Astrocyte (in vitro differentiated cells and primary cell): ENCODE measurements around the gene DGKZ. TPM values are rescaled to one million over a fixed set of nuclear protein-coding genes. Genes with fewer than 3 reads are reported as not detected.

Source experiments
- DNase-seq: peaks from one replicate; pipeline ENCODE4 v3.0.0-alpha.2; 2010; ENCODE audit warnings: low read depth
- FAIRE-seq: peaks from 2 replicates; lab custom pipeline; 2011; peaks lifted over from hg19 to GRCh38; lab: Jason Lieb, UNC
- H2AFZ ChIP-seq: 2 replicates; pipeline ENCODE4 v1.6.0; 2012; ENCODE audit warnings: low read depth, low read length, inconsistent platforms
- H3K27ac ChIP-seq: 2 replicates; pipeline ENCODE4 v1.5.1; 2011; ENCODE audit warnings: low read depth, low read length, inconsistent platforms
- H3K27me3 ChIP-seq: 2 replicates; pipeline ENCODE4 v1.6.0; 2011; ENCODE audit warnings: low read length, inconsistent platforms; ENCODE audit not compliant: insufficient read depth
- H3K36me3 ChIP-seq: 2 replicates; pipeline ENCODE4 v1.5.1; 2011; ENCODE audit warnings: low read length, inconsistent platforms; ENCODE audit not compliant: insufficient read depth
- H3K4me1 ChIP-seq: 2 replicates; pipeline ENCODE4 v1.5.1; 2011; ENCODE audit warnings: low read length, inconsistent platforms; ENCODE audit not compliant: insufficient read depth
- H3K4me2 ChIP-seq: 2 replicates; pipeline ENCODE4 v1.6.0; 2012; ENCODE audit warnings: low read length, inconsistent platforms
- H3K4me3 ChIP-seq: 2 replicates; pipeline ENCODE4 v1.5.1; 2011; ENCODE audit warnings: low read depth, mild to moderate bottlenecking, low read length, inconsistent platforms; ENCODE audit not compliant: insufficient read depth
- H3K79me2 ChIP-seq: 2 replicates; pipeline ENCODE4 v1.6.0; 2012; ENCODE audit warnings: mild to moderate bottlenecking, low read length, inconsistent platforms; ENCODE audit not compliant: insufficient read depth
- H3K9ac ChIP-seq: 2 replicates; pipeline ENCODE4 v1.6.0; 2012; ENCODE audit warnings: mild to moderate bottlenecking, low read length, inconsistent platforms
- H3K9me3 ChIP-seq: 2 replicates; pipeline ENCODE4 v1.5.1; 2012; ENCODE audit warnings: low read depth, mild to moderate bottlenecking, low read length, inconsistent platforms; ENCODE audit not compliant: insufficient read depth
- H4K20me1 ChIP-seq: 2 replicates; pipeline ENCODE4 v1.6.0; 2012; ENCODE audit warnings: low read length, inconsistent platforms; ENCODE audit not compliant: insufficient read depth
- H3K27ac Mint-ChIP-seq: one replicate; pipeline ENCODE4 v1.8.0; 2021; ENCODE audit warnings: mild to moderate bottlenecking, mixed read lengths; ENCODE audit not compliant: unreplicated experiment
- H3K27me3 Mint-ChIP-seq: one replicate; pipeline ENCODE4 v1.8.0; 2021; ENCODE audit warnings: low read depth, mixed read lengths; ENCODE audit not compliant: unreplicated experiment
- H3K36me3 Mint-ChIP-seq: one replicate; pipeline ENCODE4 v1.8.0; 2021; ENCODE audit warnings: low read depth, mixed read lengths; ENCODE audit not compliant: unreplicated experiment
- H3K4me1 Mint-ChIP-seq: one replicate; pipeline ENCODE4 v1.8.0; 2021; ENCODE audit warnings: low read depth, mixed read lengths; ENCODE audit not compliant: unreplicated experiment
- H3K4me3 Mint-ChIP-seq: one replicate; pipeline ENCODE4 v1.8.0; 2021; ENCODE audit warnings: mild to moderate bottlenecking, moderate library complexity, mixed read lengths; ENCODE audit not compliant: unreplicated experiment
- H3K9me3 Mint-ChIP-seq: one replicate; pipeline ENCODE4 v1.8.0; 2021; ENCODE audit warnings: mild to moderate bottlenecking, mixed read lengths; ENCODE audit not compliant: unreplicated experiment
- EZH2 ChIP-seq: IDR thresholded peaks from 2 replicates; pipeline ENCODE4 v1.6.1; 2012; ENCODE audit warnings: mild to moderate bottlenecking, low read length, inconsistent platforms; ENCODE audit not compliant: insufficient read depth
- total RNA-seq: library from RNA; stranded (reverse); gene quantifications from 2 replicates; pipeline ENCODE4 v1.2.1, GENCODE V29; 2021
- TF ChIP-seq, protein P1 (sequence below): IDR thresholded peaks from 2 replicates; pipeline ENCODE4 v1.5.1; 2011; ENCODE audit warnings: low read depth, mild to moderate bottlenecking, inconsistent platforms, low read length, moderate library complexity; ENCODE audit not compliant: insufficient read depth

Gene DGKZ
- total RNA-seq, 1 donor from 2014 or later = 59.3 TPM

DNA sequence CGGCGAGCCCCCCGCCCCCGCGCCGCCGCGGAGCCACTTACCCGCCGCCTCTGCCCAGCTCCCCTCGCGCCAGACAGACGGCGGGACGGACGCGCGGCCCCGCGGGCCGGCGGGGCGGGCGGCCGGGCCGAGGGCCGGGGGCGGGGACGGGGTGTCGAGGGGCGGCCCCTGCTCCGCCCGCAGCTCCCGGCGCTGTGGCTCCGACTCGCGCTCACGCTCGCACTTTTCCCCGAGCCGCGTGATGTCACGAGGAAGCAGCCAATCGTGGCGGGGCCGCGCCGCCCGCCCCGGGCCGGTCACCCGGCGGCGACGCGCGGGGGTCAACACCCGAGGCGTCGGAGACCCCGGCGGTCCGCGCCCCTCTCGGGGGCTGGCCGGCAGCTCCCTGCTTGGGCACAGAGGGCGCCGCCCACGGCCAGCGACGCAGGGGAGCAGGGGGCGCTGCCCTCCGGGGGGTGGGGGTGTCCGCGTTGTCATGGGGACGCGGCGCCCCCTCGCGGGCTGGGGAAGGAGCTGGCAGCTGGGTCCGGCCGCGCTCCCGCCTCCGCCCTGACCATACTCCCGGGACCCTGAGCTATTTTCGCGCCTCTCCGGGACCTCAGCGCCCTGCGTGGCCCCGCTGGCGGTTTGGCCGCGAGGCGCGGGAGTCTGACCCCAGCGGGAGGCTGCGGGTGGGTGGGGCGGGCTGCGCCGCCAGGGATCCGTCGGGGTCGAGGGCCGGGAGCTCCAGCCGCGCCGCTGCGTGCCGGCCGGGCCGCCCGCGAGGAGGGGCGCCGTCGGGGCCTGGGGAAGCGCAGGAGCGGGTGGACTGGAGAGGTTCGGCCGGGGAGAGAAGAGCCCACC is 44.5 kb downstream of the DGKZ start, which contains the start of gene CHRM4:
TSS of gene CHRM4 (minus strand) at position 199 of the 843 bp plus-strand sequence. CDS start 5,219 bp downstream, outside the sequence.
- no peak for DNase-seq
- H3K9ac ChIP-seq = no peak within 1 kb of the TSS
- H3K4me3 Mint-ChIP-seq = peak within 1 kb of the TSS; percentile 83
- H3K36me3 ChIP-seq = peaks cover 4% of the 10 kb centered on the region
- TF ChIP-seq, protein P1, sequence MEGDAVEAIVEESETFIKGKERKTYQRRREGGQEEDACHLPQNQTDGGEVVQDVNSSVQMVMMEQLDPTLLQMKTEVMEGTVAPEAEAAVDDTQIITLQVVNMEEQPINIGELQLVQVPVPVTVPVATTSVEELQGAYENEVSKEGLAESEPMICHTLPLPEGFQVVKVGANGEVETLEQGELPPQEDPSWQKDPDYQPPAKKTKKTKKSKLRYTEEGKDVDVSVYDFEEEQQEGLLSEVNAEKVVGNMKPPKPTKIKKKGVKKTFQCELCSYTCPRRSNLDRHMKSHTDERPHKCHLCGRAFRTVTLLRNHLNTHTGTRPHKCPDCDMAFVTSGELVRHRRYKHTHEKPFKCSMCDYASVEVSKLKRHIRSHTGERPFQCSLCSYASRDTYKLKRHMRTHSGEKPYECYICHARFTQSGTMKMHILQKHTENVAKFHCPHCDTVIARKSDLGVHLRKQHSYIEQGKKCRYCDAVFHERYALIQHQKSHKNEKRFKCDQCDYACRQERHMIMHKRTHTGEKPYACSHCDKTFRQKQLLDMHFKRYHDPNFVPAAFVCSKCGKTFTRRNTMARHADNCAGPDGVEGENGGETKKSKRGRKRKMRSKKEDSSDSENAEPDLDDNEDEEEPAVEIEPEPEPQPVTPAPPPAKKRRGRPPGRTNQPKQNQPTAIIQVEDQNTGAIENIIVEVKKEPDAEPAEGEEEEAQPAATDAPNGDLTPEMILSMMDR = no peak
- TF ChIP-seq EZH2 = peak; percentile 79
- H3K4me1 ChIP-seq = peaks cover 16% of the 10 kb centered on the region
- H3K4me1 Mint-ChIP-seq = no peaks in the 10 kb centered on the region
- H3K79me2 ChIP-seq = no peaks in the 10 kb centered on the region
- H3K27me3 Mint-ChIP-seq = peaks cover 22% of the 10 kb centered on the region
- H3K9me3 ChIP-seq = no peaks in the 10 kb centered on the region
- no peak within 1 kb of the TSS for H3K27ac Mint-ChIP-seq
- no peak within 1 kb of the TSS for H3K27ac ChIP-seq
- H4K20me1 ChIP-seq = peaks cover 42% of the 10 kb centered on the region
- H3K9me3 Mint-ChIP-seq = no peaks in the 10 kb centered on the region
- peak within 1 kb of the TSS; percentile 46 for H3K4me3 ChIP-seq
- peak within 1 kb of the TSS; percentile 91 for H3K4me2 ChIP-seq
- H3K36me3 Mint-ChIP-seq = peaks cover 3% of the 10 kb centered on the region
- peak within 1 kb of the TSS; percentile 56 for H2AFZ ChIP-seq
- H3K27me3 ChIP-seq = peaks cover 27% of the 10 kb centered on the region
- FAIRE-seq = no peak

DNA sequence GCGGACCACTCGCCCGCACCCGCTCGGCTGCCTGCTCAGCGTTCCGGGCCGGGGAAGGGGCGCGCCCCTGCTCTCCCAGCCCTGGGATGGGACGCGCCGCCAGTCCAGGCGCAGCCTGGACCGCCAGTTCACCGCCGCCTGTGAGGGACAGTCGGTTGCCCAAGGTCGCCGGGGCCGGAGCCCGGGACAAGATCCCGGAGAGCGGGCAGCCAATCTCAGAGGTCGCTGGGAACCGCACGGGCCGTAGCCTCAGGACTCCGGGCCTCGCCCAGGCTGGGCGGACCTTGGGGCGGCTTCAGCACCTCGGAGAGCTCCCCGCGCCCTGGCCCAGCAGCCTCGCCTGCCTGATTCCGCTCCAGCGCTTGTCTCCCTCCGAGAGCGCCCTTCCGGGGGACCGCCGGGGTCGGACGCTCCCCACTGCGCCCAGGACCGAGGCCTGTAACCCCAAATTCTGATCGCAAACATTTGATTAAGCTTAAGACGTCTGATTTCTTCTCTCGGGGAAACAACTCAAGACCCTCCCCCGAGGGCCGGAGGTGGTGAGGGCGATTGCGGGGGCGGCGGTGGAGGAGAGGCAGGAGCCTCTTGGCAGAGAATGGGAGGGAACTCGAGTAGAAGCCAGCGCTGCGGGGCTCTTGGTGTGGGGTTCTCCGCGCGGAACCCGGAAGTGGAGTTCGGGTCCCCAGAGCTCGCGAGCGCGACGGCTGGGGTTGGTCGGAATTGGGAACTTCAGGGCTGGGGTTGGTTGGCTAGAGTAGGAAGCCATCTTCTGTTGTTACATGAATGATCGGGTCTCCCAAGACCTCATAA is 45.4 kb downstream of the DGKZ start:
- peak overlapping the region; percentile 83 for H3K4me3 Mint-ChIP-seq
- Histone ChIP-seq H3K9me3 (no peaks in the 10 kb centered on the region), H3K4me3 (peak overlapping the region; percentile 38), H3K4me2 (peak overlapping the region; percentile 83), H2AFZ (no peak overlapping the region), H3K79me2 (no peaks in the 10 kb centered on the region), H3K9ac (no peak overlapping the region), H3K36me3 (peaks cover 6% of the 10 kb centered on the region), H3K27me3 (peaks cover 24% of the 10 kb centered on the region), H4K20me1 (peaks cover 42% of the 10 kb centered on the region), H3K4me1 (peaks cover 16% of the 10 kb centered on the region), H3K27ac (no peak overlapping the region)
- H3K27me3 Mint-ChIP-seq = peaks cover 16% of the 10 kb centered on the region
- H3K36me3 Mint-ChIP-seq = peaks cover 7% of the 10 kb centered on the region
- peak overlapping the region; percentile 50 for H3K27ac Mint-ChIP-seq
- DNase-seq (peak; percentile 51), FAIRE-seq (no peak)
- peak; percentile 73 for TF ChIP-seq EZH2
- TF ChIP-seq, protein P1 = no peak
- H3K9me3 Mint-ChIP-seq = no peaks in the 10 kb centered on the region
- no peaks in the 10 kb centered on the region for H3K4me1 Mint-ChIP-seq
